Kidney epithelial cell (primary cell): Measurements from ENCODE around the gene IL22RA1. TPM values are rescaled to one million over a fixed set of nuclear protein-coding genes. Genes with fewer than 3 reads are reported as not detected.

ENCODE experiments used
- DNase-seq: peaks from one replicate; pipeline ENCODE4 v3.0.0-alpha.2; 2010; ENCODE audit warnings: low read depth
- H3K27me3 ChIP-seq: 2 replicates; pipeline ENCODE4 v1.6.0; 2011; ENCODE audit warnings: low read length; ENCODE audit not compliant: control insufficient read depth, insufficient read depth
- H3K36me3 ChIP-seq: 2 replicates; pipeline ENCODE4 v1.5.1; 2011; ENCODE audit warnings: low read length; ENCODE audit not compliant: control insufficient read depth, insufficient read depth
- H3K4me3 ChIP-seq: 2 replicates; pipeline ENCODE4 v1.5.1; 2011; ENCODE audit warnings: low read depth, mild to moderate bottlenecking, control low read depth, low read length
- CTCF ChIP-seq: IDR thresholded peaks from 2 replicates; pipeline ENCODE4 v1.5.1; 2011; ENCODE audit warnings: mild to moderate bottlenecking, moderate library complexity, low read length, control low read depth, inconsistent platforms; ENCODE audit not compliant: insufficient read depth, poor library complexity, severe bottlenecking
- total RNA-seq: library from RNA; depleted of rRNA; stranded (reverse); fragments of >200 nt; gene quantifications from 2 replicates; pipeline ENCODE4 v1.2.3, GENCODE V29; 2015

IL22RA1 gene
- total RNA-seq, 1 donor from 2014 or later = 0.21 TPM

- Histone ChIP-seq H3K27me3 (no peaks in the 10 kb centered on the region), H3K36me3 (no peaks in the 10 kb centered on the region), H3K4me3 (no peak overlapping the region)
- TF ChIP-seq CTCF = no peak
- DNase-seq = no peak
Measured at GRCh38 chr1:24179251-24179840, 36.4 kb upstream of the IL22RA1 start.

GRCh38 chr1:24178407-24178806 lies 35.5 kb upstream of the IL22RA1 start:
- TF ChIP-seq CTCF = no peak
- no peak for DNase-seq
- H3K27me3 ChIP-seq = no peaks in the 10 kb centered on the region
- H3K36me3 ChIP-seq = no peaks in the 10 kb centered on the region
- no peak overlapping the region for H3K4me3 ChIP-seq

- Histone ChIP-seq H3K36me3 (no peaks in the 10 kb centered on the region), H3K27me3 (no peaks in the 10 kb centered on the region), H3K4me3 (no peak overlapping the region)
- TF ChIP-seq CTCF = no peak
- DNase-seq = no peak
Measured at GRCh38 chr1:24177161-24177560, 34.2 kb upstream of the IL22RA1 start.

- no peak for DNase-seq
Measured at GRCh38 chr1:24175033-24175755, 32.3 kb upstream of the IL22RA1 start.

GRCh38 chr1:24173638-24174575 lies 31.0 kb upstream of the IL22RA1 start:
- H3K36me3 ChIP-seq = no peaks in the 10 kb centered on the region
- no peak for TF ChIP-seq CTCF
- H3K27me3 ChIP-seq = no peaks in the 10 kb centered on the region
- DNase-seq = no peak
- H3K4me3 ChIP-seq = no peak overlapping the region

More at GRCh38 chr1:24175033-24175755, 32.3 kb upstream of the IL22RA1 start:
- Histone ChIP-seq H3K36me3 (no peaks in the 10 kb centered on the region), H3K27me3 (no peaks in the 10 kb centered on the region), H3K4me3 (no peak overlapping the region)
- no peak for TF ChIP-seq CTCF
